NCI-H524 treated with DMSO at 0.1 percent for 48 hours (cell line): ENCODE results near the gene ABCC1.
"Not testable (repeated sequence)": the region's sequence is repeated elsewhere in the genome, so short reads cannot be mapped to it uniquely, and the experiment has no call there.

Experiments used
- DNase-seq: peaks from one replicate; lab custom pipeline; 2025; lab: John Stamatoyannopoulos, UW

ABCC1 gene

GRCh38 chr16:16189842-16190241 is 240.4 kb downstream of the ABCC1 start:
- no peak for DNase-seq

- no peak for DNase-seq
Observed at GRCh38 chr16:16190546-16190945, 241.1 kb downstream of the ABCC1 start.

GRCh38 chr16:16190966-16191365 is 241.6 kb downstream of the ABCC1 start:
- DNase-seq, result not testable (repeated sequence)

GRCh38 chr16:16191493-16192167 is 242.2 kb downstream of the ABCC1 start:
- no peak for DNase-seq
